T-helper 17 cell (primary cell): ENCODE measurements around the gene TRIP10. TPM values are rescaled to one million over a fixed set of nuclear protein-coding genes. Genes with fewer than 3 reads are reported as not detected.
"Not testable (repeated sequence)": the region's sequence is repeated elsewhere in the genome, so short reads cannot be mapped to it uniquely, and the experiment has no call there.

Experiments
- ATAC-seq: fragments of 150-1000 bp; cut with Tn5 transposase; 2 replicates; pipeline ENCODE4 v1.10.0; 2021; ENCODE audit warnings: mild to moderate bottlenecking, moderate library complexity
- DNase-seq, 3 donors: peaks; one replicate each; pipeline versions ENCODE4 v3.0.0 to v3.0.0-alpha.2; 2020 to 2021
- H3K9me3 ChIP-seq: one replicate; pipeline ENCODE4 v1.7.0; 2013; ENCODE audit warnings: low read length, mild to moderate bottlenecking; ENCODE audit not compliant: control insufficient read depth, poor library complexity, severe bottlenecking
- H3K27ac Mint-ChIP-seq: one replicate; pipeline ENCODE4 v1.8.0; 2022; ENCODE audit warnings: mild to moderate bottlenecking, moderate library complexity, mixed read lengths
- H3K27me3 Mint-ChIP-seq: one replicate; pipeline ENCODE4 v1.8.0; 2022; ENCODE audit warnings: mixed read lengths
- H3K36me3 Mint-ChIP-seq: one replicate; pipeline ENCODE4 v1.8.0; 2022; ENCODE audit warnings: low read depth, mixed read lengths
- H3K4me1 Mint-ChIP-seq: one replicate; pipeline ENCODE4 v1.8.0; 2022; ENCODE audit warnings: mild to moderate bottlenecking, mixed read lengths
- H3K4me3 Mint-ChIP-seq: one replicate; pipeline ENCODE4 v1.8.0; 2022; ENCODE audit warnings: mild to moderate bottlenecking, moderate library complexity, mixed read lengths
- total RNA-seq, 4 donors: library from RNA in 2 of 4; stranded (reverse) in 2 of 4; gene quantifications; one replicate each; pipeline ENCODE4 v1.2.3 and lab custom pipeline; 2022 to 2026

The TRIP10 gene
- total RNA-seq, 2 donors from 2014 or later = 0.92 to 3.3 TPM

GRCh38 chr19:6706633-6706958 is 32.9 kb upstream of the TRIP10 start:
- Mint-ChIP-seq H3K4me1 (peaks cover 20% of the 10 kb centered on the region), H3K27ac (no peak overlapping the region), H3K4me3 (no peak overlapping the region), H3K27me3 (peaks cover 32% of the 10 kb centered on the region), H3K36me3 (peaks cover 6% of the 10 kb centered on the region)
- H3K9me3 ChIP-seq = no peaks in the 10 kb centered on the region
- DNase-seq = no peak
- no peak for ATAC-seq

- Mint-ChIP-seq H3K27me3 (peaks cover 32% of the 10 kb centered on the region), H3K36me3 (peaks cover 6% of the 10 kb centered on the region), H3K4me3 (no peak overlapping the region), H3K27ac (no peak overlapping the region), H3K4me1 (peaks cover 20% of the 10 kb centered on the region)
- H3K9me3 ChIP-seq = no peaks in the 10 kb centered on the region
- ATAC-seq = no peak
- no peak for DNase-seq
Measured at GRCh38 chr19:6707011-6707657, 32.3 kb upstream of the TRIP10 start.

- Mint-ChIP-seq H3K27ac (no peak overlapping the region), H3K4me3 (no peak overlapping the region), H3K27me3 (peaks cover 32% of the 10 kb centered on the region), H3K36me3 (peaks cover 6% of the 10 kb centered on the region), H3K4me1 (peaks cover 22% of the 10 kb centered on the region)
- ATAC-seq = no peak
- DNase-seq = no peak
- no peaks in the 10 kb centered on the region for H3K9me3 ChIP-seq
Measured at GRCh38 chr19:6707658-6708018, 31.8 kb upstream of the TRIP10 start.

- no peak for DNase-seq
- Mint-ChIP-seq H3K27me3 (peaks cover 32% of the 10 kb centered on the region), H3K4me3 (no peak overlapping the region), H3K4me1 (peaks cover 22% of the 10 kb centered on the region), H3K36me3 (peaks cover 6% of the 10 kb centered on the region), H3K27ac (no peak overlapping the region)
- ATAC-seq = no peak
- H3K9me3 ChIP-seq = no peaks in the 10 kb centered on the region
Measured at GRCh38 chr19:6708346-6708745, 31.1 kb upstream of the TRIP10 start.

GRCh38 chr19:6708913-6709312 is 30.6 kb upstream of the TRIP10 start:
- H3K4me3 Mint-ChIP-seq, H3K27ac Mint-ChIP-seq, ATAC-seq, H3K9me3 ChIP-seq, H3K36me3 Mint-ChIP-seq, DNase-seq: not testable (repeated sequence)
- H3K27me3 Mint-ChIP-seq = peaks cover 32% of the 10 kb centered on the region
- peaks cover 22% of the 10 kb centered on the region for H3K4me1 Mint-ChIP-seq

- peaks cover 6% of the 10 kb centered on the region for H3K36me3 Mint-ChIP-seq
- H3K9me3 ChIP-seq = no peaks in the 10 kb centered on the region
- peak overlapping the region; percentile 83 for H3K27ac Mint-ChIP-seq
- H3K4me1 Mint-ChIP-seq = peaks cover 22% of the 10 kb centered on the region
- H3K4me3 Mint-ChIP-seq = peak overlapping the region; percentile 77
- no peak for ATAC-seq
- DNase-seq = no peak
- H3K27me3 Mint-ChIP-seq = peaks cover 32% of the 10 kb centered on the region
Measured at GRCh38 chr19:6709549-6709948, 29.9 kb upstream of the TRIP10 start.

- peak overlapping the region; percentile 77 for H3K4me3 Mint-ChIP-seq
- peaks cover 6% of the 10 kb centered on the region for H3K36me3 Mint-ChIP-seq
- peaks cover 22% of the 10 kb centered on the region for H3K4me1 Mint-ChIP-seq
- ATAC-seq (no peak), DNase-seq (no peak)
- peak overlapping the region; percentile 83 for H3K27ac Mint-ChIP-seq
- peaks cover 32% of the 10 kb centered on the region for H3K27me3 Mint-ChIP-seq
- no peaks in the 10 kb centered on the region for H3K9me3 ChIP-seq
Measured at GRCh38 chr19:6710273-6711077, 29.0 kb upstream of the TRIP10 start.

GRCh38 chr19:6711078-6711361 is 28.5 kb upstream of the TRIP10 start:
- H3K4me3 Mint-ChIP-seq = peak overlapping the region; percentile 77
- ATAC-seq = no peak
- peaks cover 32% of the 10 kb centered on the region for H3K27me3 Mint-ChIP-seq
- no peaks in the 10 kb centered on the region for H3K9me3 ChIP-seq
- no peak for DNase-seq
- peaks cover 22% of the 10 kb centered on the region for H3K4me1 Mint-ChIP-seq
- H3K36me3 Mint-ChIP-seq = peaks cover 6% of the 10 kb centered on the region
- peak overlapping the region; percentile 16 for H3K27ac Mint-ChIP-seq

- ATAC-seq = no peak
- peaks cover 32% of the 10 kb centered on the region for H3K27me3 Mint-ChIP-seq
Measured at GRCh38 chr19:6711605-6712004, 27.9 kb upstream of the TRIP10 start.

GRCh38 chr19:6712231-6712630 is 27.2 kb upstream of the TRIP10 start:
- no peaks in the 10 kb centered on the region for H3K9me3 ChIP-seq
- peaks cover 32% of the 10 kb centered on the region for H3K27me3 Mint-ChIP-seq
- peaks cover 5% of the 10 kb centered on the region for H3K36me3 Mint-ChIP-seq
- peaks cover 25% of the 10 kb centered on the region for H3K4me1 Mint-ChIP-seq
- ATAC-seq (no peak), DNase-seq (no peak)
- H3K27ac Mint-ChIP-seq = peak overlapping the region; percentile 60
- no peak overlapping the region for H3K4me3 Mint-ChIP-seq

More at GRCh38 chr19:6711605-6712004, 27.9 kb upstream of the TRIP10 start:
- Mint-ChIP-seq H3K4me1 (peaks cover 23% of the 10 kb centered on the region), H3K27ac (peak overlapping the region; percentile 16), H3K36me3 (peaks cover 5% of the 10 kb centered on the region), H3K4me3 (no peak overlapping the region)
- H3K9me3 ChIP-seq = no peaks in the 10 kb centered on the region
- no peak for DNase-seq

GRCh38 chr19:6712692-6713670 is 26.5 kb upstream of the TRIP10 start:
- peak overlapping the region; percentile 60 for H3K27ac Mint-ChIP-seq
- no peaks in the 10 kb centered on the region for H3K9me3 ChIP-seq
- H3K4me3 Mint-ChIP-seq = no peak overlapping the region
- DNase-seq (no peak), ATAC-seq (no peak)
- H3K4me1 Mint-ChIP-seq = peaks cover 27% of the 10 kb centered on the region
- H3K27me3 Mint-ChIP-seq = peaks cover 28% of the 10 kb centered on the region
- H3K36me3 Mint-ChIP-seq = peaks cover 5% of the 10 kb centered on the region

GRCh38 chr19:6713773-6714692 is 25.4 kb upstream of the TRIP10 start:
- DNase-seq = no peak
- Mint-ChIP-seq H3K4me1 (peaks cover 26% of the 10 kb centered on the region), H3K36me3 (peaks cover 3% of the 10 kb centered on the region), H3K27ac (peak overlapping the region; percentile 49), H3K4me3 (no peak overlapping the region), H3K27me3 (peaks cover 20% of the 10 kb centered on the region)
- no peak for ATAC-seq
- H3K9me3 ChIP-seq = no peaks in the 10 kb centered on the region
